HG02938 (cell line): Measurements from ENCODE around the gene GPLD1.
"Not testable (repeated sequence)": the region's sequence is repeated elsewhere in the genome, so short reads cannot be mapped to it uniquely, and the experiment has no call there.

Experiments
- ATAC-seq: cut with Tn5 transposase; IDR thresholded peaks from one replicate; pipeline ENCODE4 v1.9.1; 2021; ENCODE audit warnings: mild to moderate bottlenecking, moderate library complexity; ENCODE audit not compliant: unreplicated experiment

GPLD1 gene

DNA sequence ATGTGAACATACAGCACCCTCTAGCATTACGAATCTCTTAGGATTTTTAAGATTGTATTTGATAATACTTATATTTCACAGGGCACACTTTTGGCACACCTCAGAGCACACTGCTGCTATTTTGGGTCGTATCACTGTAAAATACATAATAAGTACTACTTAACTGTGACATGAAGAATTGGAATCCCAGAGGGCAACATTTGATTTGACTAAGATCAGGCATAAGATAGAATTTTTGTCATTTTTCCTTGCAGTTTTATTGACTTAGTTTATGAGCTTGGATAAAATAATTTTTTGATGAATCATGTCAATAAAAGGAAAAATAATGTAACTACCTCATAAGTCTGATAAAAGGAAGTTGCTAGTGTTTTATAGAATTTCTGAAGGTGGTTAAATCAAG is 64.3 kb downstream of the GPLD1 start:
- ATAC-seq, result no peak

GRCh38 chr6:24419526-24419925 is 69.9 kb downstream of the GPLD1 start:
- ATAC-seq, result no peak

GRCh38 chr6:24415753-24416152 is 73.6 kb downstream of the GPLD1 start:
- ATAC-seq, result peak; percentile 80

- not testable (repeated sequence) for ATAC-seq
Measured at GRCh38 chr6:24414531-24414930, 74.8 kb downstream of the GPLD1 start.

DNA sequence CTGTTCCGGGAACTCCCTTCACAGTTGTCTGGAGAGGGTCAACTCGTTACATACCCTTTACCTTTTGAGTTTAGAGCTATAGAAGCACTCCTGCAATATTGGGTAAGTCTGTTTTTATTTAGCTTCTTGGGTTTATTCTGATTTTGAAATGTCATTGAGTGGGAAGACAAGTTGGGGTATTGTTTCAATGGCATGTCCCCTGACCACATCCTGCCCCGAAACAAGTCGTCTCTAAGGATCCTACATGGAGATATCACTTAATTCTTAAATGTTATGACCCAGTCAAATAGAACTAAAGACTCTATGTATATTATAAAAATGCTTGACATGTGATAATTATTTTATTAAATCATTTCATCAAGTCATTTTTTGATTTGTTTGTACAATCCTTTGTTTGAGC is 77.1 kb downstream of the GPLD1 start:
- ATAC-seq, result no peak

- ATAC-seq, result no peak
Measured at GRCh38 chr6:24410622-24411021, 78.8 kb downstream of the GPLD1 start.

GRCh38 chr6:24408719-24409410 is 80.5 kb downstream of the GPLD1 start:
- peak; percentile 84 for ATAC-seq

GRCh38 chr6:24405262-24405661 is 84.1 kb downstream of the GPLD1 start:
- ATAC-seq, result no peak

DNA sequence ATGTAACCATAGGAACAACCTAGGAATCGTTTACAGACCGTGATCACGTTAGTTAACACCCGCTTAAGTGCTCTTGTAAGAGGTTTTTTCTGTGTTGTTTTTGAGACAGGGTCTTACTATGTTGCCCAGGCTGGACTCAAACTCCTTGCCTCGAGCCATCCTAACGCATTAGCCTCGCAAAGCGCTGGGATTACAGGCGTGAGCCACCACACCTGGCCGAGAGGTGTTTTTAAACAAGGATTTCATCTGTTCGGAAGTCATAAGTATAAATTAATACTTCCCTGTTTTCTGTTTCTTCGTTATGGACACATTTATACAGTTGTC is 85.9 kb downstream of the GPLD1 start:
- ATAC-seq, result no peak

DNA sequence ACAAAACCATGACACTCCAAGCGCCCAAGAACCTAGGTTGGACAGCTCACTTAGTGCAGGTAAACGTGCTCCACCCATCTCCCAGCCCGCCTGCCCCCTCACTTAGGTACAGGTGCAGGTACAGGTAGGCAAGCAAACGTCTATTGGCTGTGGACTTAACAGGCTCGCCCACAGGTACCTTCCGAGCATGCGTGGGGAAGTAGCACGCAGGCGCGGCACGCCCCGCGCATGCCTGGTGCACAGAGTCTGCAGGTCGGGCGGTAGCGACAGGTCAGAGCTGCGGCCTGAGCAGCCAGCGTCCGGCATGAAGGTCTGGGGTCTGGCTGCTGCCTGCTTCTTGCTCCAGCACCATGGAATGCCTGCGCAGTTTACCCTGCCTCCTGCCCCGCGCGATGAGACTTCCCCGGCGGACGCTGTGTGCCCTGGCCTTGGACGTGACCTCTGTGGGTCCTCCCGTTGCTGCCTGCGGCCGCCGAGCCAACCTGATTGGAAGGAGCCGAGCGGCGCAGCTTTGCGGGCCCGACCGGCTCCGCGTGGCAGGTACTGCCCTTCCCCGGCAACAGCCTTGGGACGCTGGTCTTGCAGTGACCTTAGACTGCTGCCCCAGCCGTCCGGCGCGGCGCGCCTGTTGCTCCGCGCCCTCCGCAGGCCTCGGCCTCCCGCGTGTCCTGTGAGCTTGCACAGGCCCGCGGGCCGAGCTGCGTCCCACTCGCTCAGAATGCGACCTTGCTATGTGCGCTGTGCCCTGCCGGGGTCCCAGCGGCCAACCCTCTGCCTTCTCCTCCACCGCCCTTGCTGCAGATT is 86.5 kb downstream of the GPLD1 start, which contains the start of gene MRS2:
TSS of gene MRS2 (plus strand) at position 240 of the 804 bp plus-strand sequence. CDS start at position 351, 111 bp downstream.
- peak; percentile 88 for ATAC-seq

DNA sequence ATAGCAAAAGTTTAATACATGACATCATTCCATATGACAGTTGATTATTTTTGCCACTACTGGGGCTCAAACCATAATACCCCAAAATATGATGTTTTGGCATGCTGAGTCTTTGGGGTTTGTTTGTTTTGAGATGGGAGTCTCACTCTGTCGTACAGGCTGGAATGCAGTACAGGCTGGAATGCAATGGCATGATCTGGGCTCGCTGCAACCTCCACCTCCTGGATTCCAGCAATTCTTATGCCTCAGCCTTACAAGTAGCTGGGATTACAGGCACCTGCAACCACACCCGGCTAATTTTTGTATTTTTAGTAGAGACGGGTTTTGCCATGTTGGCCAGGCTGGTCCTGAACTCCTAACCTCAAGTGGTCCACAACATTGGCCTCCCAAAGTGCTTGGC is 87.9 kb downstream of the GPLD1 start:
- ATAC-seq, result no peak

- not testable (repeated sequence) for ATAC-seq
Measured at GRCh38 chr6:24400045-24401039, 89.0 kb downstream of the GPLD1 start.

DNA sequence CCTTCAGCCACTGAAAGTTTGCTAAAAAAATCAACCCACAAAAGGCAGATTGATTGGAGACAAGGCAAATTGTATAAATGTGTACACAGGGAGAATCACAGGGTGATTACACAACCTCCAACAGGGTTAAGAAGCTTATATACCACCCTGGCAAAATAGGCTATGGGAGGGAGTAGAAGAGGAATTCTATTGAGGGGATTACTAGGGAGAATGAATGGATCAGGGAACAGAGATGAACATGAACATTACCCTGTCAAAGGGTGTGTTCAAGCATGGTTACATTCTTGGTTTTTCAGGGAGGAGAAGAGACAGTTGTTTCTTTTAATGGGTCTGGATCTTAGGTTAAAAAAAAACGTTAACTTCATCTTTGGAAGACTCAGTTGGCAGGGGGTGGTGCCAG is 91.7 kb downstream of the GPLD1 start:
- no peak for ATAC-seq

- no peak for ATAC-seq
Measured at GRCh38 chr6:24396824-24397223, 92.6 kb downstream of the GPLD1 start.

- no peak for ATAC-seq
Measured at GRCh38 chr6:24394780-24395437, 94.5 kb downstream of the GPLD1 start.

GRCh38 chr6:24394061-24394779 is 95.2 kb downstream of the GPLD1 start:
- ATAC-seq, result no peak

GRCh38 chr6:24391756-24392405 is 97.5 kb downstream of the GPLD1 start:
- ATAC-seq, result peak; percentile 93

- no peak for ATAC-seq
Measured at GRCh38 chr6:24391208-24391607, 98.2 kb downstream of the GPLD1 start.

- ATAC-seq, result no peak
Measured at GRCh38 chr6:24387818-24388217, 101.6 kb downstream of the GPLD1 start.
